Thyroid gland (tissue), 4 donors: ENCODE data around the gene MYH7B.

Experiments
- CTCF ChIP-seq, 6 experiments: fragments of 200-600 bp in 3 of 6; fragments of 450-650 bp in 3 of 6; sonication (generic) in 3 of 6; IDR thresholded peaks; one replicate each; pipeline ENCODE4 v1.5.1; 2016 to 2019; ENCODE audit warnings: antibody characterized with exemption in 6 of 6, mild to moderate bottlenecking in 2 of 6, inconsistent platforms in 1 of 6, moderate library complexity in 1 of 6
- POLR2A ChIP-seq, 2 donors: fragments of 450-650 bp; IDR thresholded peaks; one replicate each; pipeline ENCODE4 v1.6.1; 2017; ENCODE audit warnings: antibody characterized with exemption in 2 of 2, mild to moderate bottlenecking in 2 of 2, moderate library complexity in 1 of 2

GRCh38 chr20:34943808-34944567, 11.7 kb upstream of the MYH7B start:
- TF ChIP-seq CTCF (IDR thresholded peaks at IDR 0.05) (no peak), POLR2A (IDR thresholded peaks at IDR 0.05) (no peak)
